ENCODE measurements around the gene P4HA3. TPM values are rescaled to one million over a fixed set of nuclear protein-coding genes. Genes with fewer than 3 reads are reported as not detected.

Gene P4HA3
- total RNA-seq, 4 donors from 2014 or later: 1.4 TPM; not detected in 3

GRCh38 chr11:74322667-74323066 lies 11.2 kb upstream of the P4HA3 start:
- peak; percentile 44 to 58 for DNase-seq (ENCODE audit: low spot score in 2 of 2)
- no peak overlapping the region for H3K27ac ChIP-seq
- no peaks in the 10 kb centered on the region for H3K27me3 ChIP-seq
- peaks cover 0 to 39% (median 4%) of the 10 kb centered on the region in 4 donors for H3K4me1 ChIP-seq
- no peaks in the 10 kb centered on the region for H3K36me3 ChIP-seq
- peaks cover 0 to 6% (median 0%) of the 10 kb centered on the region in 4 donors for H3K9me3 ChIP-seq
- H3K4me3 ChIP-seq: no peak overlapping the region
- WGBS, 2 donors: 18 to 36% methylated on average over 2 of the region's 2 CpGs
- TF ChIP-seq EP300 (IDR thresholded peaks at IDR 0.05): peak in 1 of 2 donors; percentile 62
- TF ChIP-seq CTCF (IDR thresholded peaks at IDR 0.05): no peak

GRCh38 chr11:74321487-74322188 lies 10.2 kb upstream of the P4HA3 start:
- no peaks in the 10 kb centered on the region for H3K36me3 ChIP-seq
- DNase-seq (ENCODE audit: low spot score in 2 of 2): peak in 1 of 2 donors; percentile 8
- WGBS, 2 donors: 41 to 45% methylated on average over 10 of the region's 10 CpGs
- H3K27ac ChIP-seq: no peak overlapping the region
- peaks cover 0 to 17% (median 2%) of the 10 kb centered on the region in 4 donors for H3K9me3 ChIP-seq
- no peaks in the 10 kb centered on the region for H3K27me3 ChIP-seq
- H3K4me3 ChIP-seq: no peak overlapping the region
- peak in 1 of 2 donors; percentile 67 for TF ChIP-seq EP300 (IDR thresholded peaks at IDR 0.05)
- no peak for TF ChIP-seq POLR2A (IDR thresholded peaks at IDR 0.05)
- TF ChIP-seq CTCF (IDR thresholded peaks at IDR 0.05): peak in 1 of 5 experiments; percentile 15
- H3K4me1 ChIP-seq: peaks cover 0 to 39% (median 4%) of the 10 kb centered on the region in 4 donors

- H3K27me3 ChIP-seq: no peaks in the 10 kb centered on the region
- no peak for DNase-seq (ENCODE audit: low spot score in 2 of 2)
- no peak overlapping the region for H3K27ac ChIP-seq
- H3K4me3 ChIP-seq: no peak overlapping the region
- peaks cover 0 to 28% (median 3%) of the 10 kb centered on the region in 4 donors for H3K9me3 ChIP-seq
- H3K4me1 ChIP-seq: peaks cover 0 to 30% (median 0%) of the 10 kb centered on the region in 4 donors
- WGBS, 2 donors: 52 to 64% methylated on average over 2 of the region's 2 CpGs
- TF ChIP-seq POLR2A (IDR thresholded peaks at IDR 0.05): no peak
- no peak for TF ChIP-seq EP300 (IDR thresholded peaks at IDR 0.05)
- TF ChIP-seq CTCF (IDR thresholded peaks at IDR 0.05): no peak
- no peaks in the 10 kb centered on the region for H3K36me3 ChIP-seq
These were observed 9.1 kb upstream of the P4HA3 start for GRCh38 chr11:74320538-74320937.

GRCh38 chr11:74319139-74319816 lies 7.8 kb upstream of the P4HA3 start:
- no peak for DNase-seq (ENCODE audit: low spot score in 2 of 2)
- 60 to 64% methylated on average over 5 of the region's 5 CpGs for WGBS, 2 donors
- TF ChIP-seq EP300 (IDR thresholded peaks at IDR 0.05) (peak in 1 of 2 donors; percentile 52), POLR2A (IDR thresholded peaks at IDR 0.05) (no peak)
- Histone ChIP-seq H3K27me3 (no peaks in the 10 kb centered on the region), H3K9me3 (peaks cover 0 to 32% (median 3%) of the 10 kb centered on the region in 4 donors), H3K4me3 (no peak overlapping the region), H3K36me3 (no peaks in the 10 kb centered on the region), H3K4me1 (peaks cover 0 to 28% (median 0%) of the 10 kb centered on the region in 4 donors), H3K27ac (no peak overlapping the region)

GRCh38 chr11:74318241-74318932 lies 6.9 kb upstream of the P4HA3 start:
- 71 to 93% methylated on average over 1 of the region's 1 CpG for WGBS, 2 donors

More at GRCh38 chr11:74318241-74318932, 6.9 kb upstream of the P4HA3 start:
- H3K4me3 ChIP-seq: no peak overlapping the region
- TF ChIP-seq EP300 (IDR thresholded peaks at IDR 0.05) (no peak), POLR2A (IDR thresholded peaks at IDR 0.05) (no peak), CTCF (IDR thresholded peaks at IDR 0.05) (no peak)
- no peaks in the 10 kb centered on the region for H3K27me3 ChIP-seq
- H3K4me1 ChIP-seq: peaks cover 0 to 28% (median 0%) of the 10 kb centered on the region in 4 donors
- peaks cover 0 to 34% (median 3%) of the 10 kb centered on the region in 4 donors for H3K9me3 ChIP-seq
- no peak overlapping the region for H3K27ac ChIP-seq
- DNase-seq (ENCODE audit: low spot score in 2 of 2): no peak
- no peaks in the 10 kb centered on the region for H3K36me3 ChIP-seq
